K562 (cell line): ENCODE measurements around the gene RNF126. TPM values are rescaled to one million over a fixed set of nuclear protein-coding genes. Genes with fewer than 3 reads are reported as not detected.

ENCODE experiments used
- CREM ChIP-seq: IDR thresholded peaks from 2 replicates; pipeline ENCODE4 v1.6.1; 2014; ENCODE audit warnings: antibody characterized with exemption, low read depth
- CSDE1 ChIP-seq, 2 experiments: fragments of 450-650 bp; IDR thresholded peaks; 2 replicates each; pipeline ENCODE4 v1.6.1; 2016; ENCODE audit warnings: mild to moderate bottlenecking in 1 of 2
- CTCF ChIP-seq, 3 experiments: IDR thresholded peaks in 2 of 3; conservative IDR thresholded peaks in 1 of 3; 2 replicates each; pipeline ENCODE4 v1.5.1; 2011 to 2012; ENCODE audit warnings: low read length in 3 of 3, mild to moderate bottlenecking in 3 of 3, control low read depth in 2 of 3, improper control_type of control experiment in 1 of 3, inconsistent platforms in 1 of 3, low read depth in 1 of 3, mixed read lengths in 1 of 3, moderate library complexity in 1 of 3; ENCODE audit not compliant: insufficient read depth in 2 of 3
- ERF ChIP-seq: fragments of 450-650 bp; formaldehyde crosslinking; IDR thresholded peaks from 2 replicates; pipeline ENCODE4 v1.4.0; 2020; ENCODE audit warnings: mild to moderate bottlenecking, mixed read lengths
- GABPB1 ChIP-seq: sonication (generic); formaldehyde crosslinking; IDR thresholded peaks from 2 replicates; pipeline ENCODE4 v1.8.0; 2022; ENCODE audit warnings: mild to moderate bottlenecking, missing genetic modification reagents
- HBP1 ChIP-seq: fragments of 450-650 bp; formaldehyde crosslinking; IDR thresholded peaks from 2 replicates; pipeline ENCODE4 v1.4.0; 2022; ENCODE audit warnings: missing genetic modification characterization
- NFIC ChIP-seq: fragments of 450-650 bp; IDR thresholded peaks from 2 replicates; pipeline ENCODE4 v1.6.1; 2017; ENCODE audit warnings: mild to moderate bottlenecking, inconsistent platforms
- POLR2A ChIP-seq: fragments of 450-650 bp; conservative IDR thresholded peaks from 2 replicates; pipeline ENCODE4 v1.6.1; 2016
- POLR2G ChIP-seq: fragments of 200-400 bp; formaldehyde crosslinking; IDR thresholded peaks from 2 replicates; pipeline ENCODE4 v1.6.1; 2017; ENCODE audit warnings: low read depth, mild to moderate bottlenecking, antibody characterized with exemption, low read length, moderate library complexity
- RBM14 ChIP-seq: fragments of 200-400 bp; formaldehyde crosslinking; IDR thresholded peaks from 2 replicates; pipeline ENCODE4 v1.6.1; 2018; ENCODE audit warnings: low read depth, mild to moderate bottlenecking, low read length, moderate library complexity, borderline replicate concordance; ENCODE audit not compliant: insufficient read depth
- SMAD4 ChIP-seq: fragments of 250-450 bp; sonication (Bioruptor Pico); conservative IDR thresholded peaks from 2 replicates; pipeline ENCODE4 v1.8.0; 2021; ENCODE audit warnings: inconsistent platforms, mild to moderate bottlenecking, moderate library complexity
- SRSF3 ChIP-seq: fragments of 200-400 bp; formaldehyde crosslinking; IDR thresholded peaks from 2 replicates; pipeline ENCODE4 v1.6.1; 2016; ENCODE audit warnings: mild to moderate bottlenecking, low read length, moderate library complexity; ENCODE audit not compliant: insufficient read depth
- TAF1 ChIP-seq: IDR thresholded peaks from 2 replicates; pipeline ENCODE4 v1.6.1; 2011; ENCODE audit warnings: mild to moderate bottlenecking, low read length, moderate library complexity; ENCODE audit not compliant: insufficient read depth, control insufficient read depth, severe bottlenecking; ENCODE audit errors: extremely low read depth
- VEZF1 ChIP-seq: fragments of 200-800 bp; sonication (Bioruptor generic); IDR thresholded peaks from 2 replicates; pipeline ENCODE4 v1.6.1; 2017; ENCODE audit warnings: missing genetic modification characterization, missing compliant biosample characterization
- ZBTB9 ChIP-seq: fragments of 450-650 bp; formaldehyde crosslinking; IDR thresholded peaks from 2 replicates; pipeline ENCODE4 v1.4.0; 2020; ENCODE audit warnings: mild to moderate bottlenecking, moderate library complexity
- ZNF324 ChIP-seq: fragments of 250-450 bp; sonication (Bioruptor Pico); IDR thresholded peaks from 2 replicates; pipeline ENCODE4 v1.4.0; 2020; ENCODE audit warnings: mild to moderate bottlenecking
- ZNF384 ChIP-seq: IDR thresholded peaks from 2 replicates; pipeline ENCODE4 v1.6.1; 2012; ENCODE audit warnings: low read depth, low read length, improper control_type of control experiment
- ZNF398 ChIP-seq: fragments of 250-450 bp; sonication (Bioruptor Pico); IDR thresholded peaks from 2 replicates; pipeline ENCODE4 v1.8.0; 2021; ENCODE audit warnings: moderate library complexity, mild to moderate bottlenecking, inconsistent platforms
- ZNF778 ChIP-seq: fragments of 450-650 bp; formaldehyde crosslinking; IDR thresholded peaks from 2 replicates; pipeline ENCODE4 v1.4.0; 2020; ENCODE audit warnings: mild to moderate bottlenecking, moderate library complexity
- polyA plus RNA-seq, 8 experiments: library from polyadenylated mRNA; depleted of rRNA in 4 of 8; stranded (reverse) in 5 of 8; unstranded in 3 of 8; fragments of >200 nt; fragmentation: Nextera tagmentation in 2 of 8; fragmentation: Illumina TruSeq in 1 of 8; extraction: Ambion mirVana in 2 of 8; extraction: Trizol in 1 of 8; gene quantifications; 2 replicates each; pipeline versions ENCODE4 v1.2.1 to v1.2.3, GENCODE V29; 2011 to 2014; ENCODE audit warnings: inconsistent platforms in 1 of 8, missing spikeins in 1 of 8
- total RNA-seq, 7 experiments: library from RNA; depleted of rRNA in 6 of 7; stranded (reverse); fragments of >200 nt in 6 of 7; fragmentation: Illumina TruSeq in 2 of 7; extraction: Trizol in 2 of 7; gene quantifications; 2 replicates each; pipeline versions ENCODE4 v1.2.1 to v1.2.3, GENCODE V29; 2011 to 2021; ENCODE audit warnings: low replicate concordance in 1 of 7

RNF126 gene
- total and polyA plus RNA-seq, 9 of the 15 experiments (the other 6 are each of a cell fraction or from before 2014, with no cell fraction given), result 0.27 to 101 (median 12.3) TPM

- TF ChIP-seq POLR2G (no peak; the same call in 1 of the 2 replicates), ZNF384 (no peak), ZNF398 (CRISPR knock-in tag) (no peak), HBP1 (no peak), CSDE1 (IDR thresholded peaks at IDR 0.05) (no peak), ZNF778 (no peak), VEZF1 (no peak), NFIC (no peak), POLR2A (peak; percentile 51; the same call in 1 of the 2 replicates), CTCF (IDR thresholded peaks at IDR 0.05 in 2 of 3, conservative IDR thresholded peaks at IDR 0.05 in 1 of 3; ENCODE audit: insufficient read depth in 2 of 3, low read depth in 1 of 3, low read length in 3 of 3) (no peak), CREM (peak; percentile 41; the same call in 1 of the 2 replicates), SMAD4 (CRISPR knock-in tag) (no peak), ZNF324 (CRISPR knock-in tag) (no peak), RBM14 (0 out of 2 replicates have a peak, but pooled peaks have one; percentile 79), GABPB1 (CRISPR knock-in tag) (0 out of 2 replicates have a peak, but pooled peaks have one; percentile 51), ERF (CRISPR knock-in tag) (no peak), ZBTB9 (CRISPR knock-in tag) (no peak), TAF1 (peak; percentile 26), SRSF3 (no peak)
Observed at GRCh38 chr19:662207-662961, 630 bp downstream of the RNF126 start (continued).
